A673 (cell line): ENCODE measurements around the gene INTS11. TPM values are rescaled to one million over a fixed set of nuclear protein-coding genes. Genes with fewer than 3 reads are reported as not detected.

Experiments
- BruUV-seq: library from RNA; stranded (reverse); fragments of 400-500 nt; replicated peaks from 2 replicates; lab custom pipeline; 2021; lab: Mats Ljungman, UMichigan
- CTCF ChIA-PET: fragments of 300-600 bp; sonication (Branson Sonifier 250); formaldehyde crosslinking; loops from one replicate; lab custom pipeline; 2022; ENCODE audit warnings: antibody characterized with exemption; lab: Charles Lee
- POLR2A ChIA-PET: fragments of 300-600 bp; sonication (Branson Sonifier 250); formaldehyde crosslinking; loops from one replicate; lab custom pipeline; 2022; ENCODE audit warnings: antibody characterized with exemption; ENCODE audit not compliant: low non-redundant PET; lab: Charles Lee
- DNase-seq: peaks from one replicate; pipeline ENCODE4 v3.0.0-alpha.2; 2015; ENCODE audit warnings: low spot score
- H3K27ac ChIP-seq: fragments of 200-600 bp; sonication (generic); 2 replicates; pipeline ENCODE4 v1.5.1; 2016; ENCODE audit warnings: mixed run types, low read depth, mild to moderate bottlenecking, mixed read lengths, antibody characterized with exemption, low read length; ENCODE audit not compliant: poor library complexity, severe bottlenecking
- H3K27me3 ChIP-seq: fragments of 200-600 bp; sonication (generic); replicated peaks from 2 replicates; pipeline ENCODE4 v1.6.1; 2017; ENCODE audit warnings: mixed run types, low read depth, mild to moderate bottlenecking, mixed read lengths, antibody characterized with exemption, low read length; ENCODE audit not compliant: insufficient read depth, poor library complexity
- H3K36me3 ChIP-seq: fragments of 200-600 bp; sonication (generic); 2 replicates; pipeline ENCODE4 v1.6.1; 2016; ENCODE audit warnings: mixed run types, mild to moderate bottlenecking, mixed read lengths, antibody characterized with exemption, low read length; ENCODE audit not compliant: insufficient read depth, poor library complexity, severe bottlenecking
- H3K4me1 ChIP-seq: fragments of 200-600 bp; sonication (generic); 2 replicates; pipeline ENCODE4 v1.6.1; 2017; ENCODE audit warnings: mixed run types, mild to moderate bottlenecking, mixed read lengths, antibody characterized with exemption, low read length; ENCODE audit not compliant: insufficient read depth, poor library complexity, severe bottlenecking
- H3K4me3 ChIP-seq: fragments of 200-600 bp; sonication (generic); 2 replicates; pipeline ENCODE4 v1.5.1; 2016; ENCODE audit warnings: low read depth, mixed run types, mild to moderate bottlenecking, mixed read lengths, low read length; ENCODE audit not compliant: poor library complexity, severe bottlenecking
- H3K9me3 ChIP-seq: fragments of 200-600 bp; sonication (generic); 2 replicates; pipeline ENCODE4 v1.6.1; 2016; ENCODE audit warnings: mixed run types, low read depth, mild to moderate bottlenecking, mixed read lengths, antibody characterized with exemption, low read length; ENCODE audit not compliant: poor library complexity, severe bottlenecking
- CTCF ChIP-seq: fragments of 300-800, 200-600 bp; sonication (generic); conservative IDR thresholded peaks from 2 replicates; pipeline ENCODE4 v1.5.1; 2017; ENCODE audit warnings: low read depth, mild to moderate bottlenecking, antibody characterized with exemption, low read length, moderate library complexity, mixed read lengths
- EZH2 ChIP-seq: fragments of 200-600 bp; sonication (generic); IDR thresholded peaks from 2 replicates; pipeline ENCODE4 v1.6.1; 2017; ENCODE audit warnings: borderline replicate concordance, low read depth, mild to moderate bottlenecking, mixed read lengths, antibody characterized with exemption, low read length; ENCODE audit not compliant: poor library complexity, severe bottlenecking
- intact Hi-C: fragments of 100-400 bp; cut with micrococcal nuclease; formaldehyde crosslinking; loops from one replicate; pipeline ENCODE4 v1.10.0; 2022; ENCODE audit not compliant: unreplicated experiment
- total RNA-seq: library from RNA; stranded (reverse); gene quantifications from 2 replicates; pipeline ENCODE4 v1.2.3, GENCODE V29; 2021

INTS11 gene
- total RNA-seq, 1 experiment from 2014 or later, result 156 TPM

DNA sequence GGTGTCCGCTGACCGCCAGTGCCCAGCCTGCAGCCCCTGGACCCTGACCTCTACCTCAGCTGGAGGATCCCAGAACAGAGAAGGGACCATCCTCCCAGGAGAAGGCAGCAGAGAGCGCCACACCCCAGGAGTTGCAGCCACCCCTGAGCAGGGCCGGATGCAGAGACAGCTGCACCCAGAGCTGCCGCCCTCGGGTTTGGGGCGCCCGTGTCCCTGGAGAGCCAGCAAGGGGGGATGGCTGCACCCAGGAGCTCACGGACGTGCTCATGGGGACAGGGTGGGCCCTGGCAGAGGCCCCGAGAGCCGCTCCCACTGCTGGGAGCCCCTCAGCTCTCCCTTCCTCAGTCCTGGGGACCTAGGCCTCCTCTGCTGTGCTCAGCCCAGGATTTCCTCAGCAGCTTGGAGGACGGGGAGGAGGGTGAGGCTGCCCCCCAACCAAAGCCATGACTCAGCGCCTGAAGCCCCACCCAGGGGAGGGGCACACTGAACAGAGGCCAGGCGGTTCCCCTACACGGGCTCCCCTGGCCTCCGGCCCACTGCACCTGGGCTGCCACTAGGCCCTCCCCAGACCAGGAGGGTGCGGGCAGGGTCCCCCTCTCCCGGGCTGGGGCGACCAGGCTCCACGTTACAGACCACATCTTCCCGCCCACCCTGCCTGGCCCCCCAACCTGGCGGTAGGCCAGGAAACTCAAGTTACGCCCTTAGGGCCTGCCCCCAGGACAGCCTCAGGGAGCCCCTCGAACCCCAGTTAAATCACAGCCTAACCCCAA lies 19.0 kb downstream of the INTS11 start:
- CTCF ChIA-PET, result interaction anchor here (0.6 to 1.0 kb wide), 3 partner anchors 183 to 604 kb away, joined by 3 to 5 read pairs (median 3); no protein-coding TSS in a partner anchor
- no peaks in the 10 kb centered on the region for H3K36me3 ChIP-seq
- peak overlapping the region; percentile 88 for H3K4me3 ChIP-seq
- no TSS peak for BruUV-seq
- H3K27me3 ChIP-seq, result no peaks in the 10 kb centered on the region
- H3K9me3 ChIP-seq, result no peaks in the 10 kb centered on the region
- TF ChIP-seq EZH2 (no peak), CTCF (no peak)
- peak; percentile 90 for DNase-seq
- POLR2A ChIA-PET, result interaction anchor here (0.5 to 0.6 kb wide), 2 partner anchors 124 to 184 kb away, joined by 4 to 5 read pairs; no protein-coding TSS in a partner anchor
- peaks cover 39% of the 10 kb centered on the region for H3K4me1 ChIP-seq
- H3K27ac ChIP-seq, result peak overlapping the region; percentile 89
- intact Hi-C loops, result loop anchor here (5.0 to 10.0 kb wide), 2 partner anchors 183 to 281 kb away; partner anchors contain the start of gene AGRN

GRCh38 chr1:1304331-1305299 lies 19.8 kb downstream of the INTS11 start:
- no peaks in the 10 kb centered on the region for H3K9me3 ChIP-seq
- ChIA-PET POLR2A (interaction anchor here (0.5 to 0.6 kb wide), 2 partner anchors 123 to 184 kb away, joined by 4 to 5 read pairs; no protein-coding TSS in a partner anchor), CTCF (interaction anchor here (0.6 to 1.0 kb wide), 3 partner anchors 182 to 605 kb away, joined by 3 to 5 read pairs (median 3); no protein-coding TSS in a partner anchor)
- H3K27ac ChIP-seq, result peak overlapping the region; percentile 89
- H3K36me3 ChIP-seq, result no peaks in the 10 kb centered on the region
- peak; percentile 93 for DNase-seq
- TF ChIP-seq CTCF (no peak), EZH2 (no peak)
- peaks cover 34% of the 10 kb centered on the region for H3K4me1 ChIP-seq
- peak overlapping the region; percentile 88 for H3K4me3 ChIP-seq
- no peaks in the 10 kb centered on the region for H3K27me3 ChIP-seq
- intact Hi-C loops, result loop anchor here (5.0 to 10.0 kb wide), 2 partner anchors 182 to 280 kb away; partner anchors contain the start of gene AGRN
- no TSS peak for BruUV-seq

DNA sequence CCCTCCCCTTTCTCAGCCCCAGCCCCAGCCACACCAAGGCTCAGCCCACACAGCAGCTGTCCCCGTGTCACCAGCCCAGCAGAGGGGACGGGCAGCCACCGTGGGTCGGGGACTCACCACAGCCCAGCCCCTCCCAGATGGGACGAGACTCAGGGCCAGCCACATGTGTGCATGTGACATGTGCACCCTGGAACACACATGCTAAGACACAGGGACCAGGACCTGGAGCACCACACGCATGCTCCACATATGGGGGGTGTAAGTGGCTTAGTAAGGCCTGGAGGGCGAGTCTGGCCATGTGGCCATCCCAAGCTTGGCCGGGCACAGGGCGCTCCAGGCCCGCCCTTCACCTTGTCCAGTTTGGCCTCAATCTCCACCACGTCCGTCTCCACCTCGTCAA lies 20.7 kb downstream of the INTS11 start:
- DNase-seq, result no peak

More for the DNA sequence above, 20.7 kb downstream of the INTS11 start:
- Histone ChIP-seq H3K4me3 (no peak overlapping the region), H3K27ac (peak overlapping the region; percentile 89), H3K36me3 (no peaks in the 10 kb centered on the region), H3K27me3 (no peaks in the 10 kb centered on the region), H3K4me1 (peaks cover 27% of the 10 kb centered on the region), H3K9me3 (no peaks in the 10 kb centered on the region)
- ChIA-PET CTCF (no interaction called here), POLR2A (no interaction called here)
- intact Hi-C loops, result loop anchor here (10.0 kb wide), 1 partner anchor 279 kb away; the partner anchor contains the start of gene AGRN
- no TSS peak for BruUV-seq
- no peak for TF ChIP-seq EZH2
- no peak for TF ChIP-seq CTCF
